GM19372 (cell line): Measurements from ENCODE around the gene PTPRN2.
"Not testable (repeated sequence)": the region's sequence is repeated elsewhere in the genome, so short reads cannot be mapped to it uniquely, and the experiment has no call there.

Experiments
- ATAC-seq: cut with Tn5 transposase; IDR thresholded peaks from one replicate; pipeline ENCODE4 v1.9.1; 2021; ENCODE audit warnings: mild to moderate bottlenecking, low read depth, moderate library complexity; ENCODE audit not compliant: unreplicated experiment

Gene PTPRN2

DNA sequence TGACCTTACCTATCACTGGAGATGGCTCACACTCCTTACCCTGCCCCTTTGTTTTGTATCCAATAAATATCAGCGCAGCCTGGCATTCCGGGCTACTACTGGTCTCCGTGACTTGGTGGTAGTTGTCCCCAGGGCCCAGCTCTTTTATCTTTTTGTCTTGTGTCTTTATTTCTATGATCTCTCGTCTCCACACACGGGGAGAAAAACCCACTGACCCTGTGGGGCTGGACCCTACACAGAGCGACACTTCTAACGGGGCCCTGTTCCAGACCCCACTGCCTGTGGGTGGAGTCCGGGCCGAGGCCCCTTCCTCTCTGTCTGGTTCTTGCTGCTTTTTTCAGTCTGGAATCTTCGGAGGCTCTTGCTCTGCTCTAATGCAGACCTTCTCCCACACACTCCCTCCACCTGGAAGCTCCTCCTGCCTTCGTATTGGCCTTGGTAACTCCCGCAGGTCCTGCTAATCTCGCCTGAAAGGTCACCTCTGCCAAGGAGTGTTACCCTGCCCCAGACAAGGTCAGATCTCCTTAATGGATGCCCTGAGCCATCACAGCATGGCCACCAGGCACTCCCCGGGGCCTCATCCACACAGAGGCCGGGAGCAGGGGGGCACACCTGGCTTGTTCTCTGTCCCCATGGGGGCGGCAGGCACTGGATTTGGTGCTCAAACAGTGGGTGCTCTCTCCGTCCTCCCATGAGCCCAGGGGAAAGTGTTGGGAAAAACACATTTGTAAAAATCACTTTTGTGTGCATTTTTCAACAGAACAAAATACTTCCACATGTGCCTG is 531.7 kb downstream of the PTPRN2 start:
- no peak for ATAC-seq

DNA sequence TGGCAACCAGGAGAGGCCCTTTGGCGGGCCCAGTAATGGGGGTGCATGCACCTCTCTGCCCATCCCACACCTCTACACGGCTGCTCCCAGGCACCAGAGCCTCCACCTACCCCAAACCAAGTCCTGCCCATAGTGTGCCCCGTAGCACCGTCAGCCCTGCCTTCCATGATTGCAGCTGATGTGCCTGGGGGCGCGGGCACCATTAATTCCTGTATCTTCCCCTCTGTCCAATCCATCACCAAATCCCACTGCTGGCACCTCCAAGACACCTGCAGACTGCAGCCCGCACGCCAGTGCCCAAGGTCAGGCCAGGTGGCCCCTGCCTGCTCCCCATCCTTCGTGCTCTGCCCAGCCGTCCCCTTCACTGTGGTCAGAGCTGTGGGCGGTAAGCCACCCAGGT is 533.0 kb downstream of the PTPRN2 start:
- ATAC-seq = no peak

DNA sequence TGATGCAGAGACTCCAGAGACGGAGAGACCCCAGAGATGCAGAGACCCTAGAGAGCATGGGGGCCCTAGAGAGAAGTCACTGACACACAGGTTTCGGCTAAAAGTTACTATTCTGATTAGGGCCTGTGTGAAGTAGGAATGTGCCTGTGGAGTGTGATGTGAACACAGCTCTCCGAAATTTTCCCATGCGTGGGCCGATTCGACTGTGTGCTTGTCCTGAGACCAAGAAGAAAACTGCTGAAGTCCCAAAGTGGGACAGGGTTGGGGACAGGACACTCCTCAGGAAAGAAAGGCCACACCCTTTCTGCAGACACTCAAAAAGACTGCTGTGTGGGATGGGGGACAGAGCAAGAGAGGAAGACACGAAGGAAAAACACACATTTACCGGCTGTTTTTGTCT is 533.5 kb downstream of the PTPRN2 start:
- ATAC-seq = no peak

GRCh38 chr7:158053183-158053915 is 534.3 kb downstream of the PTPRN2 start:
- ATAC-seq = no peak

GRCh38 chr7:158052381-158053060 is 535.1 kb downstream of the PTPRN2 start:
- ATAC-seq = no peak

DNA sequence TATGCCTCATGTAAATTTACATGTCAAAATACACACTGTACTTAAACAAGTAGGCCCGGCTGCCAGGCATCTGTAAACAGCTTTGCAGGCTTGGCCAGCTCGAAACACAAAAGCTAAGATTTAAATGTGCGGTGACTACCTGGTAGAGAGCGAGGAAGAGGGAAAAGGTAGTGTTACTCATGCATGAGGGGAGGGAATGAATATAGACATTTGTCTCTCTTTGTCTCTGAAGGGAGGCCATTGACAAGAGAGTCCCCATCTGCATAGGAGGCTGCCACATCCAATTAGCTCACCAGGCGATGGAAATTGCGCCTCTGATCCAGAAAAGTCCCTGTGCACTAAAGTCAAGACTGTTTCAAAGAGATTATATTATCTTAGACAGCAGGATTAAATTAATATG is 535.8 kb downstream of the PTPRN2 start:
- ATAC-seq = no peak

DNA sequence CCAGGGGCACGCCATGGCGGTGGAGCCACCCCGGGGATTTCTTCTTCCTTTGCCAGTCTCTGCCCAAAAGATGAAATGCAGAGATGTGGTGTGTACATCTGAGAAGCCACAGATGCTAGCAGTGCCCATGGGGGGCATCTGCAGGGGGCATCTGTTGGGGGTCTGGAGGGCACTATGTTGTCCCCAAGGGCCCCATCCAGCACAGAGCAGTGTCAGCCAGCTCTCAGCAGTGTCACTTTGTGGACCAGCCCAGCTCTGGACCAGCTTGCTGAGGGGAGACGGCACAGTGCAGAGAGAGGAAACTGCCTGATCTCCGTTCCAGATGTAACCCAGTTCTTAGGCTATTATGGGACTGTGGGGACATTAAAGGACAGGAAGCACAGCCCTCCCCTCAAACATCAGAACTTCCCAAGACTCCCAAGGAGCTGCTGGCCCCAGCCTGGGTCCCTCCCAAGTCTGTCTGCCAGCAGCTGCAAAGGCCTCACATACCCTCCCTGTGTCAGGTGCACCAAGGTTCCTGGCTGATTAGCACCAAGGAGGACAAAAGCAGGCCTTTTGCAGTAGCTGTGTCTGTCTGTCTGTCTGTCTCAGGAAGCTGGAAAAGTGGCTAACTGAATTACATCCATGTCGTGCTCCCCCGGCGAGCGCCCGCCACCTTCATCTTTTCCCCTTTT is 536.5 kb downstream of the PTPRN2 start:
- no peak for ATAC-seq

DNA sequence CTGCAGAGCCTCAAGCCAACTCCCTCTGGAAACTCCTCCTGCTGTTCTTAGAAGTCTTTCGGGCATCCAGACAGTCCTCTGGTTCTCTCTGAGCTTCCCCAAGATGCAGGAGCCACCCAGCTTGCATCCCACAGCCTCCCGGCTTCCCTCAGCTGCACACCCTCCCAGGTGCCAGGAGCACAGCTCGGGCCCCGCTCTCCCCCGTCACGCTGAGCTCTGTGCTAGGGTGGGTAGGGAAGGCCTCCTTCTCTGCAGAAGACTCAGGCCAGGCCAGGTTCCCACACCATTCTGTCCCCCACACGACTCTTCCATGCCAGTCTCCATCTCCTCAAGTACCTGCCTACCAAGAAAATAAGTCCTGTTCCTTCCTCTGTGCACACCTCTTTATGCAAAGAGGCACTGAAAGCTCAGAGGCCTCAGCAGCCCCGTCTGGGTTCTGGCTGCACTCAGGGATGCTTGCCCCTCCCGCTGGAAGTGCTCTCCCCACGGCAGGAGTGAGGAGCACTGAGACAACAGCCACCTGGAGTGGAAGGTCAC is 537.1 kb downstream of the PTPRN2 start:
- ATAC-seq = no peak

- ATAC-seq = no peak
Observed at GRCh38 chr7:158049271-158049670, 538.4 kb downstream of the PTPRN2 start.

GRCh38 chr7:158048569-158048968 is 539.1 kb downstream of the PTPRN2 start:
- no peak for ATAC-seq

DNA sequence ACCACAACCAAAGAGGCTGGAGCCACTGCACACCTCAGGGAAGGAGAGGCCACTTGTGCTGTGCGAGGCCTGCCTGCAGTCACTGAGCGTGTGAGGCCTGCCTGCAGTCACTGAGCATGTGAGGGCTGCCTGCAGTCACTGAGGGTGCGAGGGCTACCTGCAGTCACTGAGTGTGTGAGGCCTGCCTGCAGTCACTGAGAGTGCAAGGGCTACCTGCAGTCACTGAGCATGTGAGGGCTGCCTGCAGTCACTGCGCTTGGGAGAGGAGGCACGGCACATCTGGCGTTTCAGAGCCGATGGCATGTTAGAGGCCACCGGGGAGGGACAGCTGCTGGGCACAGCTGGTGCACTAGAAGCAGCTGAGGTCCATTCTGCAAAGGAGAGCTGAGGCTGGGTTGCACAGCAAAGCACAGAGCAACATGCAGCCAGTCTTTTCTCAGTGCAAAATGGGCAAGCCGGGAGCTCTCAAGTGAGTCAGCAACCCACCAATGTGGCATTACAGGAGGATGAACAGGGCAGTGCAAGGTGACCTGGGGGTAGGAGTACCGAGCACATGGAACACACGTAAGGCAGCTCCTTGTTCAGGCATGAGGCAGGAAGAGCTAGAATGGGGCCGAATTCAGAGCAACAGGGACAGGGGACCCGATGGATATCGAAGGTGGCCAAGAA is 540.1 kb downstream of the PTPRN2 start:
- ATAC-seq = no peak

GRCh38 chr7:158046246-158046645 is 541.4 kb downstream of the PTPRN2 start:
- not testable (repeated sequence) for ATAC-seq

- no peak for ATAC-seq
Observed at GRCh38 chr7:158044482-158044823, 543.2 kb downstream of the PTPRN2 start.

- ATAC-seq = no peak
Observed at GRCh38 chr7:158043551-158044481, 543.8 kb downstream of the PTPRN2 start.

DNA sequence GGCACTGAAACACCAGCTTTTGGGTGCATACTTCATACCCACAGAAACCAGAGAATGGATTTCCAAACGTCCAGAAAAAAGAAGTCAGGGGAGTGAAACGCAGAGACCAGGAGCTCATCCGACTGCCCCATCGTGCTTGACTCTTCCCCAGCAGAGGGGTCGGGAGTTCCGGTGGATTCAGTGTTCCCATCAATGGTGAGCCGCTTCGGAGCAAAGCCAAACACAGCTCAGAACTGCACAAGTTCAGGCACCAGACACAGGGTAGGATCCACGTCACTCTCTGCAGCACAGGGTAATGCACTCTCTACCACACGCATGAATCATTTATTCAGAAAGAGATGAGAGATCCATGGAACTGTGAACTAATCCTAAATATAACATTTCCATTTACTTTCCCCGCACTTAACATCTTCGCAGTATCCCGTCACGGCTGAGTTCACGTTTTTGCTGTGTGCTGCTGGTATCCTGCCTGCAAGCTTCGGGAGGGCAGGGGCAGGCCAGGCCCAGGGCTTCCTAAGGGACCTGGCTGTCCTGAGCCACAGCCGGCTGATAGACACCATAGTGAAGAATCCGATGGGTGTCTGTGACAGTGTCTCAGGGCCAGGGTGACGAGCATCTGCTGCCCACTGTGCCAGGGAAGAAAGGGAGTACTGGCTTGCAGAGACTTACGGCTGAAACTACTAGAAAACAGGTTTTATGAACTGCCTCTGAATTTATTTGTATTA is 545.3 kb downstream of the PTPRN2 start:
- ATAC-seq = no peak

DNA sequence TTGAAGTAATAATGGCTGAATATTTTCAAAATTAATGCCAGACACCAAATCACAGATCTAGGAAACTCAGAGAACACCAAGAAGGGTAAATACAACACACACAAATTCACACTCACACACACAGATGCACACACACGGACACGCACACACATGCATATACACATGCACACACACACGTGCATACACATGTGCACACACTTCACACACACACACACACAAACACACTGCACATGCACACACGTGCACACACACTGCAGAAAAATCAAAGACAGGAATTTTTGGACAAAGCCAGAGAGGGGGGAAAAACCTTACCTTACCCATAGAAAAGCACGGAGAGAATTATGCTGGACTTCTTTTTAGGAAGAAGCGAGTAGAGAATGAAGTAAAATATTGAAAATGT is 547.4 kb downstream of the PTPRN2 start:
- ATAC-seq = no peak

DNA sequence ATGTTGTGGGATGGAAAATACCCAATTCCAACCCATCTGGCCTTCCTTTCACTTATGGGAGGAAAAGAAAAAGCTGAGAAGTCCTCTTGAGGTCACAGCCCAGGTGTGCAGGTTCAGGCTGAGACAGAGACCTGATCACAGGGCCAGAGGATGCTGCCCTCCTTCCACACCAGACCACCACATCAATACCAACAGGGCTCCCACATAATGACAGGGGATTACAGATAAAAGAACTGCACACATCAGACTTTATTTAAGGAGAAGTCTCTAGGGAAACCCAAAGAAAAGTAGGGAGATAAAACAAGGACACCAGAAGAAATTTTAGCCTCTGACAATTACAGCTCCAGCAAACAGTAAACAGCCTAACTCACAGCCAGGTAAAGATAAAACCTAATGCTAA is 548.4 kb downstream of the PTPRN2 start:
- ATAC-seq = no peak

GRCh38 chr7:158037211-158037610 is 550.4 kb downstream of the PTPRN2 start:
- ATAC-seq = no peak

DNA sequence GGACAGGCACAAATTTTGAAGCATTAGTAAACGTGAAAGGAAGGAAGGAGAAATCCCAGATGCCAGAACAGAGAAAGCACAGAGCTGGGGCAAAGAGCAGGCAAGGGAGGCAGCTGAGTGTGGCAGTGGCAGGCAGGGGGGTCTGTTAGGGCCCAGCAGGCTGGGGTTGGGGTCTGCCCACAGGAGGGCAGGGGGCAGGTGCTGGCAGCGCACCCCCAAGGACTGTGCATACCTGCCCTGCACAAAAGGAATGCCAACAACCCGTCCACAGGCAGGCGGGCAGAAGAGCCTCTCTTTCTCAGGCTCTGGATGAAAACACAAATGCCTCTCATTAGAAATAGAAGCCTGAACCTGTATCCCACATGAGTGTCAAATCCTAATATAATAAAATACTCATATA is 552.3 kb downstream of the PTPRN2 start:
- ATAC-seq = no peak
